ENCODE data around the gene KIF26B.

The KIF26B gene

GRCh38 chr1:245598524-245599305 is 443.9 kb downstream of the KIF26B start:
- DNase-seq (ENCODE audit: low read depth in 2 of 2) = no peak

- DNase-seq (ENCODE audit: low read depth in 2 of 2) = no peak
Observed at GRCh38 chr1:245599371-245600174, 444.8 kb downstream of the KIF26B start.

DNA sequence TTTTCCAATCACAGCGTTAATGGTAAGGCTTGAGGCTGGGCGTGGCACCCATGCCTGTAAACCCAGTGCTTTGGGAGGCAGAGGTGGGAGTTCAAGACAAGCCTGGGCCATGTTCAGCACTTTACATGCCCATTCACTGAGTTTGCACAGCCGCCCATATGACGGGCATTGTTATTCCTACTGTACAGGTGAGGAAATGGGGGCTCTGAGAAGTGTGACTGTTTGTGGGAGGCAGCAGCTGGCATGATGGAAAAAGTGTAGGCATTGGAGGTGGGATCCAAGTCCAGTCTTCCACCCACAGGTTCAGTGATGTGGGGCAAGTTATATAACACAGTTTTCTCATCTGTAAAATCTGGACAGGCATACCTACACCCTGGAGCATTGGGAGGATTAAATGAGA is 445.9 kb downstream of the KIF26B start:
- DNase-seq (ENCODE audit: low read depth in 2 of 2) = no peak

- no peak for DNase-seq (ENCODE audit: low read depth in 2 of 2)
Observed at GRCh38 chr1:245603311-245603865, 448.6 kb downstream of the KIF26B start.

GRCh38 chr1:245604979-245605378 is 450.2 kb downstream of the KIF26B start:
- no peak for DNase-seq (ENCODE audit: low read depth in 2 of 2)

DNA sequence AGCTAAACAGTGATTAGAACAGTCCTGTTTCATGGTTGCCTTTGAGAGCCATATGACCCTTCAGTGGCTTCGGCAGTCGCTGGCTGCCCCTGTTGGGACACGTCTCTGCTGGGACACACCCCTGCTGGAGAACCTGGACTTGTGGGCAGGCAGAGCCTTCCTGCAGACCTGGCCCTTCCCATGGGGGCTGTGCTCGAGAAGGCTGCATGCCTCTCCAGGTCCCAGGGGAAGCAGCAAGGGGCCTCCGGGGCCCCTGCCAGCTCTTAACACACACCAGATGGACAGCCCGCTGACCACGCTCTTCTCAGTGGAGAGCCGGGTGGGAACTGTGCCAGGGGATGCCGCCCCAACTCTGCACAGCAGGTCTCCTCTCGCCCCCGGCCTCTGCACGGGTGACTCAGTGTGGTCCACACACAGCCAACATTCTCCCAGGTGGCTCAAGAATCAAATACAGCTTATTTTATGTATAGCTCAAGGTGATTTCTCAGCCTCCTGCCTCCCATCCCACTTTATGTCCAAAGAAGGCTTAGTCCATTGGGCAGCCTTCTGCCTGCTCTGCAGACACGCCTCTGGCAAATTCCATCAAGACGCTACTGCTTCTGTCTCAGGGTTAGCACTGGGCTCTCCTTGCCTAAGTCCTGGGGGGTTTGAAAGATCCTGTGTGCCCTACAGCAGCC is 450.8 kb downstream of the KIF26B start:
- DNase-seq (ENCODE audit: low read depth in 2 of 2) = no peak

- DNase-seq (ENCODE audit: low read depth in 2 of 2) = no peak
Observed at GRCh38 chr1:245606157-245606725, 451.5 kb downstream of the KIF26B start.

DNA sequence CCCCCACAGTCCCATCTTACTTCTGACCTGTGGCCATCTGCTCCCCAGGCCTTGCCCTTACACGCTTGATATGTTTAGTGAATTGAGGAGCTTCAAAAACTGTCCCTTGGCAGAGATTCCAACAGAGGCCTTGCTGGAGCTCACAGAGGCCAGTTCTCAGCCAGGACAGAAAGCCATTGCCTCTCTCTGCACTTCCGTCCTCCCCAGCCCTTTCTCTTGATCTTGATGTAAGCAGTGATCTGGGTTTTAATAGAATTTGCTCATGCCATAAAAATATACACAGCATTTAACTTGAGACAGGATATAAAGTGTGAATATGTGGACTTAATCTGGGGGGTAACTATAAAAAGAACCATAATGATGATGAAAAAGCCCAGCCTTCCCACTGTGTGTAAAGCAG is 453.5 kb downstream of the KIF26B start:
- no peak for DNase-seq (ENCODE audit: low read depth in 2 of 2)

DNA sequence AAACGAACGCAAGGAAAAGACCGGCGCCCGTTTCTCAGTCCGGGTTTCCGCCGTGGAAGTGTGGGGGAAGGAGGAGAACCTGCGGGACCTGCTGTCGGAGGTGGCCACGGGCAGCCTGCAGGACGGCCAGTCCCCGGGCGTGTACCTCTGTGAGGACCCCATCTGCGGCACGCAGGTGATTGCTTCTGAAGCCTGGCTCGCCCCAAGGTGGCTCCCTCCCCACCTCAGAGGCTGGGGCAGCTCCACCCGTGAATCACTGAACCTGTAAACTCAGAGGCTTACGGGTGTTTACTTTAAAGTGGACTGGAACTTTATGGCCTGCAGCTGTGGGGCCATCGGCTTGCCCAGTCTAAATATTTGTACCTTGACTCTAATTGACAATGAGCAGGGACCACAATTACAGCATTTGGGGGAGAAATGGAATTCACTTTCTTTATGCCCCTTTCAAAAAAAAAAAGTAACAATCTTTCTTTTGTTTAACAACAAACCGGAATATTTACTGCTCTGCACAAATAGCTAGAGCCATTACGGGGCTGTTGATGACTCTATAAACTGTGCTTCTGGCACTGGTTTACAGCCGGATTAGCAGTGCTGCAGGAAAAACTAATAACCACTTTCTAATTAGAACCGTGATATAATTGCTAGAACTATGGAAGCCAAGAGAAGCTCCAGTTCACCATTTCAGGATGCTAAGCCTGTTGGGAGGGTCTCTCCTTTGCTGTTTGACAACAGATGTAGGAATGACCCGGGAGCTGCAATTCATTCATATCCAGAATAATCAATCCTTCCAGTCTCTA is 454.8 kb downstream of the KIF26B start:
- no peak for DNase-seq (ENCODE audit: low read depth in 2 of 2)

- no peak for DNase-seq (ENCODE audit: low read depth in 2 of 2)
Observed at GRCh38 chr1:245611251-245611650, 456.5 kb downstream of the KIF26B start.

GRCh38 chr1:245614476-245614875 is 459.7 kb downstream of the KIF26B start:
- no peak for DNase-seq (ENCODE audit: low read depth in 2 of 2)

GRCh38 chr1:245615001-245615400 is 460.2 kb downstream of the KIF26B start:
- no peak for DNase-seq (ENCODE audit: low read depth in 2 of 2)

DNA sequence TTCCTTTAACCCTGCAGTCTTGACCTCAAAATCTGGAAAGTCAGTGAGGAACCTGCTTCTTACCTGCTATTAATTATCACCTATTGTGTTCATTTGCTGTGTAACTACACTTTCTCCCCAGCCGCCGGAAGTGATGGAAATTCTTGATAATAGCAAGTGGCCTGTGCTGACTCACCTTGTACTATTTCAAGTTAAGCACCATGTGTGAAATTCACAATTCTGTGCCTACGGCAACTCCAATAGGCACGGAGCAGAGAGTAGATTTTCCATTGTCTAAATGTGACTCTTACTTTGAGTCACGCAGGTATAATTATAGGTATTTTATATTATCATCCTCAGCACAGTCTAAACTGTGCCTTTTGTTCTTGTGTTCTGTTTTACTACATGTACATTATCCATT is 466.8 kb downstream of the KIF26B start:
- no peak for DNase-seq (ENCODE audit: low read depth in 2 of 2)

GRCh38 chr1:245622332-245623014 is 467.7 kb downstream of the KIF26B start:
- DNase-seq (ENCODE audit: low read depth in 2 of 2) = no peak

GRCh38 chr1:245641384-245641783 is 486.6 kb downstream of the KIF26B start:
- no peak for DNase-seq (ENCODE audit: low read depth in 2 of 2)

- DNase-seq (ENCODE audit: low read depth in 2 of 2) = no peak
Observed at GRCh38 chr1:245645406-245645805, 490.6 kb downstream of the KIF26B start.

DNA sequence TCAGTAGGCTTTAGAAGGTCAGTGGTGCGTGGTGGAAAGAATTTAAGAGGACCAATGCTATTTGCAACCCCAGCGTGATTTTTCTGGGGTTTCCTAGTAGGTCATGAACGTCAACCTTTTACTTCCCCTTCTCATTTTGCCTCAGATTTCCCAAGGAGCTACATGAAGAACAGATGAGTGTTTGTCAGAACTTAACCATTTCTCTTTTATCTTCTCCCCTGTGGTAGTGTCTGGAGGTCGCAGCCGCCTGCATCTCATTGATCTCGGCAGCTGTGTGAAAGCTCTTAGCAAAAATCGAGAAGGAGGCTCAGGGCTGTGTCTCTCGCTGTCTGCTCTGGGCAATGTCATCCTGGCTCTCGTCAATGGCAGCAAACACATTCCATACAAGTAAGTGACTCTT is 491.1 kb downstream of the KIF26B start:
- no peak for DNase-seq (ENCODE audit: low read depth in 2 of 2)

DNA sequence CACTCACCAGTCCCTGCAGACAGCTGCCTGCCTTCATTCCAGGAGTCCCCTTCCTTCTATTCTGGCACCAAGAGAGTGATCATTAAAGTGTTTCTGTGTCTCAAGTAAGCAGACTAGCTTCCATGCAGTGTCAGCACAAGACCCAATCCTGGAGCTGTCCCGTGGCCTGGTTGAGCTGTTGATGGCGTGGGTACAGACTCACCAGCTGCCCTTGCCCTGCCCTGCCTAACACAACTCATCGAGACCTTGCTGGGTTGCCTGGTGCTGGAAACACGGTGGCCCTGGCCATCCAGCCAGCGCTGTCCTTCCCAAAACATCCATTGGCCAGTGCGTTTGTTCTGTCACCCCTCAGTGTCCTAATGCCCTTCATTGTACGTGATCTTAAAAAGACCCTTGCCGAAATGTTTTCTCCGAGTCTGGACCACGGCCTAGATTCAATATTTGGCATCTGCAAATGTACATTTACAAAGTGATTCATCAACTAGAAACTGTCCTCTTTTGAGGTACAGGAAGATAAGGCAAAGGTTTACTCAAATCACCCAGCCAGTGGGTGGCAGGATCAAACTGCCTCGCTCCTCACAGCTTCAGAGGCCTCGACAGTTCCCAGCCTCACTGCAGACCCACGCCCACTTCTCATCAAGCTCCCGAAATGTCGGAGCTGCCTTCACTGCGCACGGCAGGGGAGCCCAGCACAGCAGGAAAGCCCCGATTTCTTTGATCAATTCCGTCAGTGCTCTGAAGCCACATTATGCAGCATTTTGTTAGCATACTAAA is 494.2 kb downstream of the KIF26B start:
- no peak for DNase-seq (ENCODE audit: low read depth in 2 of 2)

DNA sequence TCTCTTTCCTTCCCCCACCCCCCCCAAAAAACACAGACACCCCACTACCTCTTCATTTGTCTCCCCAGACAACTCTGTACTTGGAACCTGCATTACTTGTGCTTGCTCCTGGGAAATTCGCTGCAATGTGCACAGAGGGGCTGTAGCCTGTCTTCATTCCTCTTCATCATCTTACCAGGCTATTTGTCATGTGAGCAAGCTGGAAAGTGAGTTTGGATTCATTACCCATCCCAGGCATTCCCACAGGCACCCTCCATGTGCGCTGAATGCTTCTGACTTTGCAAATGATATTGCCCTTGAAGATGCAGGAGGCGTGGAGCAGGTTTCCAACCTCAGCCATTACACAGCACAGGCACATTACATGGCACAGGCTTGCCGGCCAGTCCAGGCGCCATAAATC is 494.9 kb downstream of the KIF26B start:
- DNase-seq (ENCODE audit: low read depth in 2 of 2) = no peak

All from stimulated activated CD8-positive, alpha-beta memory T cell treated with anti-CD3 and anti-CD28 coated beads, Interleukin-15, amount 100 ng/mL, for 4 hours (primary cell).